H9 (cell line): Measurements from ENCODE around the gene ASGR1. TPM values are rescaled to one million over a fixed set of nuclear protein-coding genes. Genes with fewer than 3 reads are reported as not detected.
A peak's percentile ranks its signal among the peaks of the same experiment; 100 is the strongest.

Experiments used
- DNase-seq: peaks from one replicate; pipeline ENCODE4 v3.0.0-alpha.2; 2017
- H2AFZ ChIP-seq: one replicate; pipeline ENCODE4 v1.6.1; 2013; ENCODE audit warnings: mild to moderate bottlenecking, low read length, control low read depth, moderate library complexity
- H2AK5ac ChIP-seq: 2 replicates; pipeline ENCODE4 v1.6.1; 2013; ENCODE audit warnings: low read length, control low read depth, mixed read lengths; ENCODE audit not compliant: insufficient read length
- H2BK120ac ChIP-seq: one replicate; pipeline ENCODE4 v1.6.1; 2013; ENCODE audit warnings: low read depth, mild to moderate bottlenecking, low read length, control low read depth, inconsistent platforms; ENCODE audit not compliant: poor library complexity, severe bottlenecking
- H2BK12ac ChIP-seq: 2 replicates; pipeline ENCODE4 v1.6.1; 2013; ENCODE audit warnings: low read length, control low read depth, mixed read lengths, low read depth; ENCODE audit not compliant: insufficient read length
- H2BK15ac ChIP-seq: 2 replicates; pipeline ENCODE4 v1.6.1; 2013; ENCODE audit warnings: low read depth, low read length, control low read depth
- H2BK20ac ChIP-seq: one replicate; pipeline ENCODE4 v1.6.1; 2013; ENCODE audit warnings: low read depth, mild to moderate bottlenecking, low read length, control low read depth, inconsistent platforms; ENCODE audit not compliant: poor library complexity, severe bottlenecking
- H2BK5ac ChIP-seq: 2 replicates; pipeline ENCODE4 v1.6.1; 2013; ENCODE audit warnings: low read length, control low read depth, mixed read lengths; ENCODE audit not compliant: insufficient read length
- H3K14ac ChIP-seq: 2 replicates; pipeline ENCODE4 v1.6.1; 2013; ENCODE audit warnings: low read length, control low read depth; ENCODE audit not compliant: insufficient read depth
- H3K18ac ChIP-seq: 2 replicates; pipeline ENCODE4 v1.6.1; 2013; ENCODE audit warnings: low read depth, mild to moderate bottlenecking, mixed read lengths, low read length, control low read depth; ENCODE audit not compliant: insufficient read length
- H3K23ac ChIP-seq: 2 replicates; pipeline ENCODE4 v1.6.1; 2013; ENCODE audit warnings: low read length, control low read depth, mixed read lengths, low read depth; ENCODE audit not compliant: insufficient read length
- H3K23me2 ChIP-seq: 2 replicates; pipeline ENCODE4 v1.6.1; 2013; ENCODE audit warnings: low read depth, mild to moderate bottlenecking, mixed read lengths, low read length, control low read depth; ENCODE audit not compliant: insufficient read length, poor library complexity, severe bottlenecking
- H3K27ac ChIP-seq: 2 replicates; pipeline ENCODE4 v1.5.1; 2013; ENCODE audit warnings: low read length, control low read depth, mixed read lengths, low read depth; ENCODE audit not compliant: insufficient read length
- H3K27me3 ChIP-seq: 2 replicates; pipeline ENCODE4 v1.6.1; 2013; ENCODE audit warnings: low read length, control low read depth, inconsistent platforms; ENCODE audit not compliant: insufficient read depth
- H3K4ac ChIP-seq: 2 replicates; pipeline ENCODE4 v1.6.1; 2013; ENCODE audit warnings: low read depth, mild to moderate bottlenecking, control low read depth, inconsistent platforms, low read length, moderate library complexity
- H3K4me1 ChIP-seq: 2 replicates; pipeline ENCODE4 v1.6.1; 2013; ENCODE audit warnings: low read length, control low read depth, inconsistent platforms; ENCODE audit not compliant: insufficient read depth
- H3K4me2 ChIP-seq: 2 replicates; pipeline ENCODE4 v1.6.1; 2013; ENCODE audit warnings: low read length, control low read depth, mixed read lengths; ENCODE audit not compliant: insufficient read length, insufficient read depth
- H3K56ac ChIP-seq: 2 replicates; pipeline ENCODE4 v1.6.1; 2013; ENCODE audit warnings: low read depth, mild to moderate bottlenecking, mixed read lengths, low read length, control low read depth; ENCODE audit not compliant: insufficient read length
- H3K79me1 ChIP-seq: 2 replicates; pipeline ENCODE4 v1.6.1; 2013; ENCODE audit warnings: low read depth, mild to moderate bottlenecking, moderate library complexity, low read length, control low read depth, inconsistent platforms; ENCODE audit not compliant: insufficient read depth, poor library complexity, severe bottlenecking
- H3K79me2 ChIP-seq: 2 replicates; pipeline ENCODE4 v1.6.1; 2013; ENCODE audit warnings: low read length, control low read depth, inconsistent platforms; ENCODE audit not compliant: insufficient read depth
- H3K9ac ChIP-seq: 2 replicates; pipeline ENCODE4 v1.6.1; 2013; ENCODE audit warnings: low read length, control low read depth, mixed read lengths; ENCODE audit not compliant: insufficient read length; ENCODE audit errors: extremely low read depth
- H3K9me3 ChIP-seq: one replicate; pipeline ENCODE4 v1.6.1; 2013; ENCODE audit warnings: low read depth, low read length, inconsistent platforms; ENCODE audit not compliant: control insufficient read depth
- H3T11ph ChIP-seq: one replicate; pipeline ENCODE4 v1.6.1; 2013; ENCODE audit warnings: mild to moderate bottlenecking, low read length, control low read depth, inconsistent platforms
- H4K20me1 ChIP-seq: one replicate; pipeline ENCODE4 v1.6.1; 2013; ENCODE audit not compliant: control insufficient read depth, insufficient read length, insufficient read depth
- H4K5ac ChIP-seq: 2 replicates; pipeline ENCODE4 v1.6.1; 2013; ENCODE audit warnings: low read depth, mild to moderate bottlenecking, mixed read lengths, low read length, control low read depth; ENCODE audit not compliant: insufficient read length
- H4K8ac ChIP-seq: replicated peaks from 2 replicates; pipeline ENCODE4 v1.6.1; 2013; ENCODE audit warnings: low read length, control low read depth, mixed read lengths, low read depth; ENCODE audit not compliant: insufficient read length
- H4K91ac ChIP-seq: 2 replicates; pipeline ENCODE4 v1.6.1; 2013; ENCODE audit warnings: low read depth, mild to moderate bottlenecking, moderate library complexity, mixed read lengths, low read length, control low read depth; ENCODE audit not compliant: insufficient read length
- H3K27ac Mint-ChIP-seq, 3 experiments: 2 replicates in 2 of 3; 3 replicates in 1 of 3; pipeline ENCODE4 v1.8.0; 2020 to 2021; ENCODE audit warnings: mixed read lengths in 3 of 3, mild to moderate bottlenecking in 1 of 3, moderate library complexity in 1 of 3
- H3K27me3 Mint-ChIP-seq: 2 replicates; pipeline ENCODE4 v1.8.0; 2021; ENCODE audit warnings: low read depth, mild to moderate bottlenecking, moderate library complexity, mixed read lengths
- H3K36me3 Mint-ChIP-seq, 3 experiments: 2 replicates in 2 of 3; 3 replicates in 1 of 3; pipeline ENCODE4 v1.8.0; 2020 to 2021; ENCODE audit warnings: low read depth in 3 of 3, mixed read lengths in 3 of 3; ENCODE audit not compliant: insufficient read depth in 1 of 3
- H3K4me1 Mint-ChIP-seq, 2 experiments: 2 replicates each; pipeline ENCODE4 v1.8.0; 2020; ENCODE audit warnings: mixed read lengths in 2 of 2
- H3K4me3 Mint-ChIP-seq, 2 experiments: 2 replicates in 1 of 2; 3 replicates in 1 of 2; pipeline ENCODE4 v1.8.0; 2020 to 2021; ENCODE audit warnings: mild to moderate bottlenecking in 2 of 2, mixed read lengths in 2 of 2, moderate library complexity in 1 of 2
- H3K9me3 Mint-ChIP-seq, 2 experiments: 2 replicates in 1 of 2; 3 replicates in 1 of 2; pipeline ENCODE4 v1.8.0; 2020; ENCODE audit warnings: mild to moderate bottlenecking in 2 of 2, mixed read lengths in 2 of 2, moderate library complexity in 1 of 2
- WGBS: extraction: QIAGEN DNeasy Blood & Tissue Kit; methylation state at CpG from one replicate; pipeline ENCODE4 v1.1.7; 2013; ENCODE audit warnings: missing lambda C conversion rate, low lambda C conversion rate, mixed read lengths; ENCODE audit not compliant: insufficient read length; ENCODE audit errors: extremely low coverage; 5-methylcytosine and 5-hydroxymethylcytosine counted together
- total RNA-seq: library from RNA; stranded (reverse); gene quantifications from 2 replicates; pipeline ENCODE4 v1.2.1, GENCODE V29; 2021
- TF ChIP-seq, protein P1 (sequence below): fragments of 200-600 bp; sonication (generic); conservative IDR thresholded peaks from 3 replicates; pipeline ENCODE4 v1.8.0; 2021; ENCODE audit warnings: antibody characterized with exemption, mild to moderate bottlenecking

ASGR1 gene
- total RNA-seq, 1 experiment from 2014 or later, result 5.9 TPM

DNA sequence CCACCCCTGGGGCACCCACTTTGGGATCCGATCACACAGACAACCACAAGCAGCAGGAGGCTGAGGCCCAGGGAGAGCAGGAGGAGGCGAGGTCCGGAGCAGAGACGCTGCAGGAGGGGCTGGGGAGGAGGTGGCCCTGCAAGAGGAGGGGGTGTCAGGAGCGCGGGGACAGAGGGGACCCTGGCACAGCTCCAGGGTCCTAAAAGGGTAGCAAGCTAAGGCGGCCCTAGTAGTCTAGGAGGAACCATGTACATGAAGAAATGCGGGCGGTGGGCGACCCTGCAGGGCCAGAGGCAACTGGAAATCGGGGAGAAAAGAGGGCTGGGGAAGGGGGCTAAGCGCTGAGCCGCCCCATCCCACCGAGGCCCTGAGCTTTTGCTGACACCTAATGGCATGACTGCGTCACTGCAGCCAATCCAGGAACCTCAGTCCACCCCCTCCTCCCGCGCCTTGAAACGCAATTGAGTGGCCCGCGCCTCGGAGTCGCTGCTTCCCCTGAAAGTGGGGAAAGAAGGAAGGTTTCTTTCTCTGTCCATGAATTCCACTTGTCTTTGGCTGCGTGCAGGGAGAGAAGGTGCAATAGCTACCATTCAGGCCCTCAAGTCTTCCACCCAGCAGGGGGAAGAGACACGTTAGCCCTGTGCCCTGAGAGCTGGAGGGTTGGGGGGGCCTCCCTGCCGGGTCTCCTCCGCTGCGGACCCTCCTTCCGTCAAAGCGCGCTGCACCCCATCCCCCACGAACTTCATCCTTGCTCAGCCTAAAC lies 1.8 kb downstream of the ASGR1 start:
- Histone ChIP-seq H4K5ac (no peak overlapping the region), H3K56ac (no peak overlapping the region), H3K4me1 (no peaks in the 10 kb centered on the region; the same call in 1 of the 2 replicates), H3K18ac (peak overlapping the region; percentile 13), H3K23ac (no peak overlapping the region), H2AFZ (no peak overlapping the region), H2BK20ac (no peak overlapping the region), H3K79me2 (no peaks in the 10 kb centered on the region), H2BK12ac (no peak overlapping the region), H3K27me3 (peaks cover 5% of the 10 kb centered on the region; the same call in 1 of the 2 replicates), H3K23me2 (peaks cover 16% of the 10 kb centered on the region), H3K79me1 (no peaks in the 10 kb centered on the region), H2BK5ac (no peak overlapping the region), H3K4ac (no peak overlapping the region), H4K91ac (no peak overlapping the region), H3K14ac (no peak overlapping the region), H2AK5ac (no peak overlapping the region), H3K9me3 (no peaks in the 10 kb centered on the region), H3T11ph (no peak overlapping the region), H3K27ac (no peak overlapping the region), H3K4me2 (peak overlapping the region; percentile 91), H4K8ac (no peak overlapping the region), H4K20me1 (no peaks in the 10 kb centered on the region), H2BK15ac (no peak overlapping the region), H2BK120ac (no peak overlapping the region), H3K9ac (peak overlapping the region; percentile 39)
- Mint-ChIP-seq H3K9me3 (no peaks in the 10 kb centered on the region), H3K4me1 (peaks cover 5 to 10% of the 10 kb centered on the region in 2 experiments; a peak in 3 of 4 replicates), H3K4me3 (no peak overlapping the region), H3K27me3 (peaks cover 34% of the 10 kb centered on the region), H3K36me3 (no peaks in the 10 kb centered on the region), H3K27ac (peak overlapping the region in 1 of 3 experiments; percentile 85; a peak in 2 of 7 replicates)
- DNase-seq, result peak; percentile 91
- no CpG with 5 or more reads among the region's 31 CpGs for WGBS
- TF ChIP-seq, protein P1, sequence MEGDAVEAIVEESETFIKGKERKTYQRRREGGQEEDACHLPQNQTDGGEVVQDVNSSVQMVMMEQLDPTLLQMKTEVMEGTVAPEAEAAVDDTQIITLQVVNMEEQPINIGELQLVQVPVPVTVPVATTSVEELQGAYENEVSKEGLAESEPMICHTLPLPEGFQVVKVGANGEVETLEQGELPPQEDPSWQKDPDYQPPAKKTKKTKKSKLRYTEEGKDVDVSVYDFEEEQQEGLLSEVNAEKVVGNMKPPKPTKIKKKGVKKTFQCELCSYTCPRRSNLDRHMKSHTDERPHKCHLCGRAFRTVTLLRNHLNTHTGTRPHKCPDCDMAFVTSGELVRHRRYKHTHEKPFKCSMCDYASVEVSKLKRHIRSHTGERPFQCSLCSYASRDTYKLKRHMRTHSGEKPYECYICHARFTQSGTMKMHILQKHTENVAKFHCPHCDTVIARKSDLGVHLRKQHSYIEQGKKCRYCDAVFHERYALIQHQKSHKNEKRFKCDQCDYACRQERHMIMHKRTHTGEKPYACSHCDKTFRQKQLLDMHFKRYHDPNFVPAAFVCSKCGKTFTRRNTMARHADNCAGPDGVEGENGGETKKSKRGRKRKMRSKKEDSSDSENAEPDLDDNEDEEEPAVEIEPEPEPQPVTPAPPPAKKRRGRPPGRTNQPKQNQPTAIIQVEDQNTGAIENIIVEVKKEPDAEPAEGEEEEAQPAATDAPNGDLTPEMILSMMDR, result peak; percentile 94
